Ishikawa (cell line): ENCODE data around the gene LRRFIP2.
A peak's percentile ranks its signal among the peaks of the same experiment; 100 is the strongest.

Source experiments
- CEBPB ChIP-seq: IDR thresholded peaks from 2 replicates; pipeline ENCODE4 v1.6.1; 2012
- EGR1 ChIP-seq: IDR thresholded peaks from 2 replicates; pipeline ENCODE4 v1.6.1; 2012
- EP300 ChIP-seq: IDR thresholded peaks from 2 replicates; pipeline ENCODE4 v1.6.1; 2012; ENCODE audit warnings: borderline replicate concordance
- FOXM1 ChIP-seq: IDR thresholded peaks from 2 replicates; pipeline ENCODE4 v1.6.1; 2012; ENCODE audit warnings: low read depth, borderline replicate concordance
- MAX ChIP-seq: IDR thresholded peaks from 2 replicates; pipeline ENCODE4 v1.6.1; 2012
- TCF12 ChIP-seq: IDR thresholded peaks from 2 replicates; pipeline ENCODE4 v1.6.1; 2012; ENCODE audit warnings: low read depth
- TEAD4 ChIP-seq: IDR thresholded peaks from 2 replicates; pipeline ENCODE4 v1.6.1; 2012
- YY1 ChIP-seq: IDR thresholded peaks from 2 replicates; pipeline ENCODE4 v1.6.1; 2012; ENCODE audit warnings: low read depth
- ZBTB7A ChIP-seq: IDR thresholded peaks from 2 replicates; pipeline ENCODE4 v1.6.1; 2012; ENCODE audit warnings: low read depth
- TF ChIP-seq, protein P1 (sequence below): IDR thresholded peaks from 2 replicates; pipeline ENCODE4 v1.6.1; 2012
- TF ChIP-seq, protein P2 (sequence below): IDR thresholded peaks from 2 replicates; pipeline ENCODE4 v1.6.1; 2012; ENCODE audit warnings: low read depth, mild to moderate bottlenecking

- TF ChIP-seq YY1 (no peak), EP300 (no peak), TCF12 (no peak), EGR1 (no peak), ZBTB7A (no peak), FOXM1 (0 out of 2 replicates have a peak, but pooled peaks have one; percentile 29), CEBPB (no peak), MAX (no peak), TEAD4 (peak; percentile 33; the same call in 1 of the 2 replicates)
- TF ChIP-seq, protein P1, sequence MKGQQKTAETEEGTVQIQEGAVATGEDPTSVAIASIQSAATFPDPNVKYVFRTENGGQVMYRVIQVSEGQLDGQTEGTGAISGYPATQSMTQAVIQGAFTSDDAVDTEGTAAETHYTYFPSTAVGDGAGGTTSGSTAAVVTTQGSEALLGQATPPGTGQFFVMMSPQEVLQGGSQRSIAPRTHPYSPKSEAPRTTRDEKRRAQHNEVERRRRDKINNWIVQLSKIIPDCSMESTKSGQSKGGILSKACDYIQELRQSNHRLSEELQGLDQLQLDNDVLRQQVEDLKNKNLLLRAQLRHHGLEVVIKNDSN: no peak
- TF ChIP-seq, protein P2, sequence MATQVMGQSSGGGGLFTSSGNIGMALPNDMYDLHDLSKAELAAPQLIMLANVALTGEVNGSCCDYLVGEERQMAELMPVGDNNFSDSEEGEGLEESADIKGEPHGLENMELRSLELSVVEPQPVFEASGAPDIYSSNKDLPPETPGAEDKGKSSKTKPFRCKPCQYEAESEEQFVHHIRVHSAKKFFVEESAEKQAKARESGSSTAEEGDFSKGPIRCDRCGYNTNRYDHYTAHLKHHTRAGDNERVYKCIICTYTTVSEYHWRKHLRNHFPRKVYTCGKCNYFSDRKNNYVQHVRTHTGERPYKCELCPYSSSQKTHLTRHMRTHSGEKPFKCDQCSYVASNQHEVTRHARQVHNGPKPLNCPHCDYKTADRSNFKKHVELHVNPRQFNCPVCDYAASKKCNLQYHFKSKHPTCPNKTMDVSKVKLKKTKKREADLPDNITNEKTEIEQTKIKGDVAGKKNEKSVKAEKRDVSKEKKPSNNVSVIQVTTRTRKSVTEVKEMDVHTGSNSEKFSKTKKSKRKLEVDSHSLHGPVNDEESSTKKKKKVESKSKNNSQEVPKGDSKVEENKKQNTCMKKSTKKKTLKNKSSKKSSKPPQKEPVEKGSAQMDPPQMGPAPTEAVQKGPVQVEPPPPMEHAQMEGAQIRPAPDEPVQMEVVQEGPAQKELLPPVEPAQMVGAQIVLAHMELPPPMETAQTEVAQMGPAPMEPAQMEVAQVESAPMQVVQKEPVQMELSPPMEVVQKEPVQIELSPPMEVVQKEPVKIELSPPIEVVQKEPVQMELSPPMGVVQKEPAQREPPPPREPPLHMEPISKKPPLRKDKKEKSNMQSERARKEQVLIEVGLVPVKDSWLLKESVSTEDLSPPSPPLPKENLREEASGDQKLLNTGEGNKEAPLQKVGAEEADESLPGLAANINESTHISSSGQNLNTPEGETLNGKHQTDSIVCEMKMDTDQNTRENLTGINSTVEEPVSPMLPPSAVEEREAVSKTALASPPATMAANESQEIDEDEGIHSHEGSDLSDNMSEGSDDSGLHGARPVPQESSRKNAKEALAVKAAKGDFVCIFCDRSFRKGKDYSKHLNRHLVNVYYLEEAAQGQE: no peak
These were observed 23.5 kb upstream of the LRRFIP2 start for GRCh38 chr3:37197810-37198371.
